GM12878 (cell line): Measurements from ENCODE around the gene ADARB1. TPM values are rescaled to one million over a fixed set of nuclear protein-coding genes. Genes with fewer than 3 reads are reported as not detected.
"Not testable (repeated sequence)": the region's sequence is repeated elsewhere in the genome, so short reads cannot be mapped to it uniquely, and the experiment has no call there.

Experiments used
- ATAC-seq: fragments of 200-7000 bp; cut with Tn5 transposase; 3 replicates; pipeline ENCODE4 v1.9.1; 2020; ENCODE audit warnings: mild to moderate bottlenecking, moderate library complexity
- BruUV-seq: library from RNA; stranded (reverse); fragments of 400-500 nt; replicated peaks from 2 replicates; lab custom pipeline; 2021; lab: Mats Ljungman, UMichigan
- CTCF ChIA-PET: fragments of 300-600 bp; sonication (Branson Sonifier 250); formaldehyde crosslinking; extraction: SDS; loops from one replicate; lab custom pipeline; 2021; ENCODE audit warnings: inconsistent platforms; lab: Yijun Ruan, JAX
- POLR2A ChIA-PET: fragments of 350-600 bp; formaldehyde crosslinking; extraction: SDS; loops from one replicate; lab custom pipeline; 2021; ENCODE audit warnings: inconsistent platforms; lab: Charles Lee
- RAD21 ChIA-PET: fragments of 300-600 bp; sonication (Branson Sonifier 250); formaldehyde crosslinking; loops from one replicate; lab custom pipeline; 2023; ENCODE audit warnings: antibody characterized with exemption; ENCODE audit not compliant: unreplicated experiment; lab: Charles Lee
- SMC1A ChIA-PET: fragments of 300-600 bp; sonication (Branson Sonifier 250); formaldehyde crosslinking; loops from one replicate; lab custom pipeline; 2023; ENCODE audit not compliant: unreplicated experiment, uncharacterized antibody; lab: Charles Lee
- DNase-seq: peaks from one replicate; pipeline ENCODE4 v3.0.0-alpha.2; 2011; ENCODE audit warnings: low read depth, low spot score
- FAIRE-seq: peaks from 3 replicates; lab custom pipeline; 2011; peaks lifted over from hg19 to GRCh38; lab: Jason Lieb, UNC
- H2AFZ ChIP-seq: 2 replicates; pipeline ENCODE4 v1.6.0; 2011; ENCODE audit warnings: low read depth, low read length, control low read depth; ENCODE audit not compliant: control insufficient read depth
- H3K27ac ChIP-seq: 2 replicates; pipeline ENCODE4 v1.5.1; 2011; ENCODE audit warnings: control low read depth; ENCODE audit not compliant: control insufficient read depth, insufficient read depth
- H3K27me3 ChIP-seq, 2 experiments: replicated peaks in 1 of 2; 2 replicates each; pipeline versions ENCODE4 v1.6.0 to v1.6.1; 2011; ENCODE audit warnings: low read length in 1 of 2; ENCODE audit not compliant: control insufficient read depth in 2 of 2, insufficient read depth in 2 of 2
- H3K36me3 ChIP-seq, 2 experiments: 2 replicates each; pipeline ENCODE4 v1.5.1; 2011; ENCODE audit warnings: low read length in 1 of 2; ENCODE audit not compliant: control insufficient read depth in 2 of 2, insufficient read depth in 2 of 2
- H3K4me1 ChIP-seq: 2 replicates; pipeline ENCODE4 v1.6.1; 2011; ENCODE audit warnings: mild to moderate bottlenecking, low read length, moderate library complexity, mixed read lengths; ENCODE audit not compliant: control insufficient read depth, insufficient read depth
- H3K4me2 ChIP-seq: 2 replicates; pipeline ENCODE4 v1.6.0; 2011; ENCODE audit warnings: control low read depth; ENCODE audit not compliant: control insufficient read depth, insufficient read depth
- H3K4me3 ChIP-seq: fragments of 200-600 bp; sonication (generic); 2 replicates; pipeline ENCODE4 v1.5.1; 2016
- H3K79me2 ChIP-seq: 2 replicates; pipeline ENCODE4 v1.6.0; 2011; ENCODE audit warnings: low read length; ENCODE audit not compliant: control insufficient read depth, insufficient read depth
- H3K9ac ChIP-seq: 2 replicates; pipeline ENCODE4 v1.8.0; 2011; ENCODE audit warnings: low read length, control low read depth, mixed read lengths; ENCODE audit not compliant: control insufficient read depth, insufficient read depth
- H3K9me3 ChIP-seq: replicated peaks from 3 replicates; pipeline ENCODE4 v1.5.1; 2011; ENCODE audit warnings: mild to moderate bottlenecking, low read length; ENCODE audit not compliant: control insufficient read depth, insufficient read depth
- H4K20me1 ChIP-seq: 2 replicates; pipeline ENCODE4 v1.6.0; 2011; ENCODE audit not compliant: control insufficient read depth, insufficient read depth
- BCL3 ChIP-seq: IDR thresholded peaks from 2 replicates; pipeline ENCODE4 v1.6.1; 2011; ENCODE audit warnings: borderline replicate concordance, low read depth, mild to moderate bottlenecking, moderate library complexity, low read length; ENCODE audit not compliant: insufficient read depth, poor library complexity, severe bottlenecking
- E2F8 ChIP-seq: fragments of 450-650 bp; IDR thresholded peaks from 2 replicates; pipeline ENCODE4 v1.6.1; 2018; ENCODE audit warnings: mild to moderate bottlenecking, low read depth, moderate library complexity; ENCODE audit not compliant: partially characterized antibody
- MEF2A ChIP-seq: IDR thresholded peaks from 2 replicates; pipeline ENCODE4 v1.6.1; 2011; ENCODE audit warnings: low read depth, mild to moderate bottlenecking, low read length, moderate library complexity; ENCODE audit not compliant: insufficient read depth
- SREBF2 ChIP-seq: IDR thresholded peaks from 2 replicates; pipeline ENCODE4 v1.6.1; 2012; ENCODE audit warnings: mild to moderate bottlenecking, low read length
- SUPT20H ChIP-seq: IDR thresholded peaks from 2 replicates; pipeline ENCODE4 v1.6.1; 2011; ENCODE audit warnings: low read depth, mild to moderate bottlenecking, low read length, moderate library complexity, borderline replicate concordance; ENCODE audit not compliant: control insufficient read depth
- ZBTB4 ChIP-seq: fragments of 450-650 bp; formaldehyde crosslinking; IDR thresholded peaks from 2 replicates; pipeline ENCODE4 v1.4.0; 2022; ENCODE audit warnings: mild to moderate bottlenecking, moderate library complexity
- ZNF622 ChIP-seq: fragments of 450-650 bp; IDR thresholded peaks from 2 replicates; pipeline ENCODE4 v1.6.1; 2017; ENCODE audit warnings: mild to moderate bottlenecking, inconsistent platforms
- WGBS: methylation state at CpG from one replicate; pipeline ENCODE4 v1.1.6; 2016; ENCODE audit warnings: low lambda C conversion rate; ENCODE audit not compliant: insufficient replicate concordance, insufficient coverage; ENCODE audit errors: missing lambda C conversion rate; 5-methylcytosine and 5-hydroxymethylcytosine counted together
- in situ Hi-C: fragments of 300-500 bp; cut with MboI; formaldehyde crosslinking; loops from 9 replicates; pipeline ENCODE4 v1.14.3; 2018; ENCODE audit warnings: mixed read lengths
- intact Hi-C: fragments of 100-400 bp; cut with micrococcal nuclease; formaldehyde crosslinking; loops from one replicate; pipeline ENCODE4 v1.14.2; 2022; ENCODE audit not compliant: unreplicated experiment
- polyA plus RNA-seq, 11 experiments: library from polyadenylated mRNA; depleted of rRNA in 4 of 11; unstranded in 6 of 11; stranded (reverse) in 5 of 11; fragments of >200 nt; fragmentation: Nextera tagmentation in 4 of 11; fragmentation: Illumina TruSeq in 1 of 11; extraction: Ambion mirVana in 4 of 11; extraction: Trizol in 1 of 11; gene quantifications; 1 replicate in 1 of 11; 2 replicates in 10 of 11; pipeline versions ENCODE4 v1.2.1 to v1.2.3, GENCODE V29; 2011 to 2016; ENCODE audit warnings: inconsistent platforms in 2 of 11, missing spikeins in 2 of 11, low read depth in 1 of 11
- total RNA-seq, 4 experiments: library from RNA; depleted of rRNA in 3 of 4; stranded (reverse); fragments of >200 nt in 3 of 4; fragmentation: Illumina TruSeq in 1 of 4; extraction: Trizol in 1 of 4; gene quantifications; 2 replicates each; pipeline versions ENCODE4 v1.2.1 to v1.2.3, GENCODE V29; 2013 to 2021

Gene ADARB1
- total and polyA plus RNA-seq, 10 of the 15 experiments (the other 5 are each of a cell fraction or from before 2014, with no cell fraction given), result 5.7 to 61.7 (median 25.3) TPM

- no peaks in the 10 kb centered on the region for H3K9me3 ChIP-seq
- H3K27me3 ChIP-seq, result peaks cover 0 to 9% of the 10 kb centered on the region in 2 experiments; a peak in 1 of 4 replicates
- RAD21 ChIA-PET, result no interaction called here
- H2AFZ ChIP-seq, result no peak overlapping the region
- H3K4me1 ChIP-seq, result no peaks in the 10 kb centered on the region
- intact Hi-C loops, result no loop called here
- ATAC-seq (no peak), FAIRE-seq (no peak)
- H3K4me2 ChIP-seq, result no peak overlapping the region
- peaks cover 0 to 2% of the 10 kb centered on the region in 2 experiments; a peak in 1 of 4 replicates for H3K36me3 ChIP-seq
- BruUV-seq, result no TSS peak
- H3K4me3 ChIP-seq, result no peak overlapping the region
- in situ Hi-C loops, result loop anchor here (5.0 kb wide), 1 partner anchor 302 kb away; no protein-coding TSS in a partner anchor
- POLR2A ChIA-PET, result no interaction called here
- no peaks in the 10 kb centered on the region for H4K20me1 ChIP-seq
- no peaks in the 10 kb centered on the region for H3K79me2 ChIP-seq
- H3K9ac ChIP-seq, result no peak overlapping the region
- no peak for TF ChIP-seq SUPT20H
- no peak for TF ChIP-seq E2F8
- no peak for TF ChIP-seq ZNF622
- TF ChIP-seq ZBTB4 (CRISPR knock-in tag), result no peak
- no peak for TF ChIP-seq SREBF2
- no peak for TF ChIP-seq BCL3
- TF ChIP-seq MEF2A, result no peak
- TF ChIP-seq, all 136 proteins: peak for 0
- CTCF ChIA-PET, result interaction anchor here (1.2 kb wide), 1 partner anchor 15 kb away, joined by 3 read pairs; no protein-coding TSS in a partner anchor
- H3K27ac ChIP-seq, result no peak overlapping the region
- 50% methylated on average over 9 of the region's 9 CpGs for whole genome bisulfite sequencing
- no peak for DNase-seq
- SMC1A ChIA-PET, result no interaction called here
Observed at GRCh38 chr21:45145146-45145545, 70.8 kb downstream of the ADARB1 start.

GRCh38 chr21:45145846-45146245 is 71.5 kb downstream of the ADARB1 start:
- H3K79me2 ChIP-seq, POLR2A ChIA-PET, DNase-seq, H3K9ac ChIP-seq, H3K4me2 ChIP-seq, H3K36me3 ChIP-seq, H3K4me3 ChIP-seq, ATAC-seq, H4K20me1 ChIP-seq, H3K27me3 ChIP-seq, H2AFZ ChIP-seq, H3K27ac ChIP-seq, H3K9me3 ChIP-seq, SMC1A ChIA-PET, FAIRE-seq, BruUV-seq, intact Hi-C loops, RAD21 ChIA-PET, H3K4me1 ChIP-seq: not testable (repeated sequence)
- in situ Hi-C loops, result loop anchor here (5.0 kb wide), 1 partner anchor 301 kb away; no protein-coding TSS in a partner anchor
- 66% methylated on average over 14 of the region's 17 CpGs for WGBS
- CTCF ChIA-PET, result interaction anchor here (1.2 kb wide), 1 partner anchor 16 kb away, joined by 3 read pairs; no protein-coding TSS in a partner anchor
